ENCODE data around the gene PITRM1. TPM values are rescaled to one million over a fixed set of nuclear protein-coding genes. Genes with fewer than 3 reads are reported as not detected.
"Not testable (repeated sequence)": the region's sequence is repeated elsewhere in the genome, so short reads cannot be mapped to it uniquely, and the experiment has no call there.

The PITRM1 gene
- total RNA-seq, 1 donor from 2014 or later, result 46.6 TPM

DNA sequence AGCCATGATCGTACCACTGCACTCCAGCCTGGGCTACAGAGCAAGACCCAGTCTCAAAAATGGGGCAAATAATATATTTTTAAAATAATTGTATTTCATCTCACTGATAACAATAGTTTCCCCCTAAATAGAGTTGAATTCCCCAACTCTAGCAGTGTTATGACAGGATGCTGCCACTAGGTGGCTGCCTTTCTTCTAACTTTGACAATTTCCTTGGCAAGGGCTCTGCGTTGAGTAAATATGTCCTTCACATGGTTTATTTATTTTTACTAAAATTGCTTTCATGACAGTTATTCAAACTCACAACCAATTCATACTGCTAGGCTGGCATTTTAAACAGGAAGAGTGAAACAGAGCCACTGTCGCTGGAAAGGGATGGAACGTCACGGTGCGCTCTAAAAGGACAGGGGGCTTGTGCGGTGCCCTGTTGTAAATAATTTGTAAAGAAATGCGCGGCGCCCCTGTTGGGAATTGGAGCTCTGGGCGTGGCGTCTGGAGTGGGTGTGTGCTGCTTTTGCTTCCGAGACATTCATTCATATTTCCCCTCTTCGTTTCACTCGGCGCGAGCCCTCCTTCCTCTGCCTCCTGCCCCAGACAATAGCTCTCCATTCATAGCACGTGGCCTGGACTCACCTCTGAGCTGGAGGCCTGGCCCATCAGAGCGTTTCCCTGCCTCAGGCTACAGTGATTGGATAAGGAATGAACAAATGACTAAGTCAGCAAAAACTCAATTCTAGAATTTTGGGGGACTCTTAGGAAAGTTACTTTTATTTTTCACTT lies 20.5 kb upstream of the PITRM1 start:
- Mint-ChIP-seq H3K4me1 (peaks cover 32% of the 10 kb centered on the region), H3K4me3 (no peak overlapping the region), H3K36me3 (ENCODE audit: low read depth) (no peaks in the 10 kb centered on the region), H3K9me3 (no peaks in the 10 kb centered on the region), H3K27me3 (ENCODE audit: low read depth) (no peaks in the 10 kb centered on the region), H3K27ac (ENCODE audit: unreplicated experiment) (no peak overlapping the region)
- TF ChIP-seq, protein P1, sequence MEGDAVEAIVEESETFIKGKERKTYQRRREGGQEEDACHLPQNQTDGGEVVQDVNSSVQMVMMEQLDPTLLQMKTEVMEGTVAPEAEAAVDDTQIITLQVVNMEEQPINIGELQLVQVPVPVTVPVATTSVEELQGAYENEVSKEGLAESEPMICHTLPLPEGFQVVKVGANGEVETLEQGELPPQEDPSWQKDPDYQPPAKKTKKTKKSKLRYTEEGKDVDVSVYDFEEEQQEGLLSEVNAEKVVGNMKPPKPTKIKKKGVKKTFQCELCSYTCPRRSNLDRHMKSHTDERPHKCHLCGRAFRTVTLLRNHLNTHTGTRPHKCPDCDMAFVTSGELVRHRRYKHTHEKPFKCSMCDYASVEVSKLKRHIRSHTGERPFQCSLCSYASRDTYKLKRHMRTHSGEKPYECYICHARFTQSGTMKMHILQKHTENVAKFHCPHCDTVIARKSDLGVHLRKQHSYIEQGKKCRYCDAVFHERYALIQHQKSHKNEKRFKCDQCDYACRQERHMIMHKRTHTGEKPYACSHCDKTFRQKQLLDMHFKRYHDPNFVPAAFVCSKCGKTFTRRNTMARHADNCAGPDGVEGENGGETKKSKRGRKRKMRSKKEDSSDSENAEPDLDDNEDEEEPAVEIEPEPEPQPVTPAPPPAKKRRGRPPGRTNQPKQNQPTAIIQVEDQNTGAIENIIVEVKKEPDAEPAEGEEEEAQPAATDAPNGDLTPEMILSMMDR (conservative IDR thresholded peaks at IDR 0.05), result peak; percentile 94
- DNase-seq (ENCODE audit: low read depth, low spot score), result peak; percentile 31

DNA sequence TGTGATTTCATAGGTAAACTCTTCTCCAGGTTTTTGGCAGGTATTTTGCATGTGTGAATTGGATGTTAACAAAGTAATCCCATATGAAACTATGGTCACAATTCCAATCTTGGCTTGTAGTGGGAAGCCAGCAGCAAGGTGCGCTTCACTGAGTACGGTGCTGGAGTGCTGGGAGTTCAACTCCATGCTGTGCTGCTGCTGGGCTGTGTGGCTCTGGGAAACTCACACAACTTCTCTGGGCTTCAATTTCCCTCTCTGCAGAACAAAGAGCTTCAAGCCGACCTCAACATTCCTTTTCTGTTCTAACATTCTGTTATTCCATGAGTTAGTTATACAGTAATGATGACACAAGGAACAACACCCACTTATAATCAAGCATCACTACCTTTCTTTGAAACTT lies 18.2 kb upstream of the PITRM1 start:
- H3K27me3 Mint-ChIP-seq (ENCODE audit: low read depth), result no peaks in the 10 kb centered on the region
- TF ChIP-seq, protein P1 (conservative IDR thresholded peaks at IDR 0.05), result no peak
- no peak overlapping the region for H3K27ac Mint-ChIP-seq (ENCODE audit: unreplicated experiment)
- no peaks in the 10 kb centered on the region for H3K9me3 Mint-ChIP-seq
- no peak overlapping the region for H3K4me3 Mint-ChIP-seq
- DNase-seq (ENCODE audit: low read depth, low spot score), result no peak
- H3K36me3 Mint-ChIP-seq (ENCODE audit: low read depth), result no peaks in the 10 kb centered on the region
- peaks cover 25% of the 10 kb centered on the region for H3K4me1 Mint-ChIP-seq

DNA sequence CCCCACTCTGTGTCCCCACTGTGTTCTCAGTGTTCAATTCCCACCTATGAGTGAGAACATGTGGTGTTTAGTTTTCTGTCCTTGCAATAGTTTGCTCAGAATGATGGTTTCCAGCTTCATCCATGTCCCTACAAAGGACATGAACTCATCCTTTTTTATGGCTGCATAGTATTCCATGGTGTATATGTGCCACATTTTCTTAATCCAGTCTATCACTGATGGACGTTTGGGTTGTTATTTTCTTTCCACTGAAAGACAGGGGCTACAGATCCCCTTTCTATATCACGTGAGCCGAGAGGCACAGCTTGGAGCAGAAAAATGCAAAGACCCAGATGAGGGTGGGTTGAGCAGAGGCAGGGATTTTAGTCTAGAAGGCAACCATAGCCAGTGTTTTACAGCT lies 14.6 kb upstream of the PITRM1 start:
- Mint-ChIP-seq H3K27me3 (ENCODE audit: low read depth) (peaks cover 13% of the 10 kb centered on the region), H3K4me1 (peaks cover 17% of the 10 kb centered on the region)
- not testable (repeated sequence) for H3K9me3 Mint-ChIP-seq; H3K27ac Mint-ChIP-seq (ENCODE audit: unreplicated experiment); H3K36me3 Mint-ChIP-seq (ENCODE audit: low read depth); DNase-seq (ENCODE audit: low read depth, low spot score); H3K4me3 Mint-ChIP-seq

DNA sequence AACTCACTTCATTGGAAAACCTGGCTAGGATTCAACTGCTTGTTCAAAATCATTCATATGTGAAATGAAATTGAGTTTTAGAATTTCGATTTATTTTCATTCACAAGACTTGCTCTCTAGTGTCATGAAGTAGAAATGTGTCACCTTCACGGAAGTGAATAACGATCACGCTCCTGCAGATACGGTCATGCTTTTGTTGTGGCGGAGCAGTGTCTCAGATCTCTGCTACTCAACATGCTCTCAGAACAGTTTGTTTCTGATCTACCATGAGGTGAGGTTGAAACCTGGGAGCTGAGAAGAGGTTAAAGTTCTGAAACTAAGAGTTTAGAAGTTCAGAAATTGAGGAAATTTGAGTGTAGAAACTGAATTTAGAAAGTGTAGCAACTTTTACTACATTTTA lies 13.8 kb upstream of the PITRM1 start:
- TF ChIP-seq, protein P1 (conservative IDR thresholded peaks at IDR 0.05), result no peak
- Mint-ChIP-seq H3K4me3 (no peak overlapping the region), H3K36me3 (ENCODE audit: low read depth) (peaks cover 2% of the 10 kb centered on the region), H3K27me3 (ENCODE audit: low read depth) (peaks cover 13% of the 10 kb centered on the region), H3K4me1 (peaks cover 17% of the 10 kb centered on the region), H3K27ac (ENCODE audit: unreplicated experiment) (no peak overlapping the region), H3K9me3 (peaks cover 2% of the 10 kb centered on the region)
- no peak for DNase-seq (ENCODE audit: low read depth, low spot score)

DNA sequence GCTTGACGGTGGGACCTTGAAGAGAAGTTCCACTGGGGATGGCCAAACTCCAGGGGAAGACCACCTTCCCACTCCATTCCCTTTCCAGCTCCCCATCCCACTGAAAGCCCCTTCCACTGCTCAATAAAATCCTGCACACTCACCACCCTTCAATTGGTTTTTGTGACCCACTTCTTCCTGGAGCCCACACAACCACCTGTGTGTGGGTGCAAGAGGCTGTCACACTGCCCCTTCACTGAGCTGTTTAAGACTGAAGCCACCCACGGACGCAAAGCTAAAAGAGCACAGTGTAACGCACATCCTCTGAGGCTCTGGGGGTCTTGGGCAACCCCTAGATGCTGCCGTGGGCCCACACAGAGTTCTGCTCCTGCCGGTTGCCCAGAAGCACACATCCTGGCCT lies 12.8 kb upstream of the PITRM1 start:
- Mint-ChIP-seq H3K27ac (ENCODE audit: unreplicated experiment) (no peak overlapping the region), H3K9me3 (peaks cover 2% of the 10 kb centered on the region), H3K27me3 (ENCODE audit: low read depth) (peaks cover 13% of the 10 kb centered on the region), H3K4me1 (peaks cover 17% of the 10 kb centered on the region), H3K36me3 (ENCODE audit: low read depth) (peaks cover 2% of the 10 kb centered on the region), H3K4me3 (no peak overlapping the region)
- TF ChIP-seq, protein P1 (conservative IDR thresholded peaks at IDR 0.05), result no peak
- DNase-seq (ENCODE audit: low read depth, low spot score), result no peak

DNA sequence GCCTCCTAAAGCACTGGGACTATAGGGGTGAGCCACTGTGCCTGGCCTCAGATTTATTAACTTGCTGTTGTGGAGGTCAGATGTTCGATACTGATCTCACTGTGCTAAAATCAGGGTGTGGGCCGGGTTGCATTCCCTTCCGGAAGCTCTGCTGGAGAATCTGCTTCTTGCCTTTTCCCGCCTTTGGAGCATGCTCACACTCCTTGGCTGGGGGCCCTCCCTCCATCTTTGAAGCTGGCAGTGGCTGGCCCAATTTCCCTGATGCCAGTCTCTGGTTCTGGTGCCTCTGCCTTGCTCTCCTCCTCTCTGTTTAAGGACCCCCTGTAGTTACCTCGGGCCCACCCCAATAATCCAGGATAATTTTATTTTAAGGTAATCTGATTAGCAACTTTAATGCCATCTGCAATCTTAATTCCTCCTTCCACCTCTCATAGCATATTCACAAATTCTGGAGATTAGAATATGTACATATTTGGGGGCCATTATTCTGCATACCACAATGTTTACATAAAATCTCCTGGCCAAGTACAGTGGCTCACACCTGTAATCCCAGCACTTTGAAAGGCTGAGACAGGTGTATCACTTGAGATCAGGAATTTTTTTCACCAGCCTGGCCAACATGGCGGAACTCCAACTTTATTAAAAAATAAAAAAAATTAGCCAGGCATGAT lies 7.9 kb upstream of the PITRM1 start:
- peaks cover 2% of the 10 kb centered on the region for H3K36me3 Mint-ChIP-seq (ENCODE audit: low read depth)
- no peak overlapping the region for H3K4me3 Mint-ChIP-seq
- no peaks in the 10 kb centered on the region for H3K4me1 Mint-ChIP-seq
- TF ChIP-seq, protein P1 (conservative IDR thresholded peaks at IDR 0.05), result no peak
- peaks cover 2% of the 10 kb centered on the region for H3K9me3 Mint-ChIP-seq
- H3K27me3 Mint-ChIP-seq (ENCODE audit: low read depth), result peaks cover 13% of the 10 kb centered on the region
- DNase-seq (ENCODE audit: low read depth, low spot score), result no peak
- H3K27ac Mint-ChIP-seq (ENCODE audit: unreplicated experiment), result no peak overlapping the region
